Endothelial cell of umbilical vein (primary cell): ENCODE measurements around the gene MAL. TPM values are rescaled to one million over a fixed set of nuclear protein-coding genes. Genes with fewer than 3 reads are reported as not detected.

Experiments used
- BruUV-seq: library from RNA; stranded (reverse); fragments of 400-500 nt; replicated peaks from 2 replicates; lab custom pipeline; 2021; lab: Mats Ljungman, UMichigan
- CTCF ChIA-PET: fragments of 300-600, 350-600 bp; sonication (Branson Sonifier 250); formaldehyde crosslinking; loops from one replicate; lab custom pipeline; 2021; ENCODE audit warnings: antibody characterized with exemption, inconsistent platforms; lab: Charles Lee
- POLR2A ChIA-PET: fragments of 300-600, 350-600 bp; sonication (Branson Sonifier 250); formaldehyde crosslinking; loops from one replicate; lab custom pipeline; 2021; ENCODE audit warnings: antibody characterized with exemption, inconsistent platforms; lab: Charles Lee
- DNase-seq: peaks from one replicate; pipeline ENCODE4 v3.0.0-alpha.2; 2011; ENCODE audit warnings: low read depth, low spot score
- FAIRE-seq: peaks from 2 replicates; lab custom pipeline; 2011; peaks lifted over from hg19 to GRCh38; lab: Jason Lieb, UNC
- H2AFZ ChIP-seq: 2 replicates; pipeline ENCODE4 v1.6.0; 2012; ENCODE audit warnings: low read depth, low read length, control low read depth, inconsistent platforms
- H3K27ac ChIP-seq: 2 replicates; pipeline ENCODE4 v1.5.1; 2011; ENCODE audit warnings: low read depth, mild to moderate bottlenecking, control low read depth, low read length, moderate library complexity; ENCODE audit not compliant: insufficient read depth
- H3K27me3 ChIP-seq, 2 experiments: 2 replicates each; pipeline versions ENCODE4 v1.6.0 to v1.6.1; 2011; ENCODE audit warnings: low read length in 2 of 2, mixed read lengths in 1 of 2; ENCODE audit not compliant: control insufficient read depth in 2 of 2, insufficient read depth in 2 of 2
- H3K36me3 ChIP-seq, 2 experiments: 2 replicates in 1 of 2; 3 replicates in 1 of 2; pipeline ENCODE4 v1.5.1; 2011; ENCODE audit warnings: low read length in 2 of 2, mild to moderate bottlenecking in 1 of 2, moderate library complexity in 1 of 2; ENCODE audit not compliant: control insufficient read depth in 2 of 2, insufficient read depth in 2 of 2; ENCODE audit errors: extremely low read depth in 1 of 2
- H3K4me1 ChIP-seq: 3 replicates; pipeline ENCODE4 v1.5.1; 2011; ENCODE audit warnings: mild to moderate bottlenecking, low read length; ENCODE audit not compliant: control insufficient read depth, insufficient read depth; ENCODE audit errors: extremely low read depth
- H3K4me2 ChIP-seq: 2 replicates; pipeline ENCODE4 v1.6.1; 2011; ENCODE audit warnings: low read length, control low read depth, mixed read lengths; ENCODE audit not compliant: insufficient read depth
- H3K4me3 ChIP-seq, 3 experiments: fragments of 200-600 bp in 1 of 3; sonication (generic), shearing (Covaris generic) in 1 of 3; replicated peaks in 1 of 3; 2 replicates each; pipeline ENCODE4 v1.5.1; 2011 to 2016; ENCODE audit warnings: control low read depth in 3 of 3, low read length in 3 of 3, mild to moderate bottlenecking in 2 of 3, inconsistent platforms in 1 of 3, low read depth in 1 of 3, moderate library complexity in 1 of 3; ENCODE audit not compliant: insufficient read depth in 1 of 3
- H3K79me2 ChIP-seq: 2 replicates; pipeline ENCODE4 v1.6.0; 2012; ENCODE audit warnings: low read length, inconsistent platforms; ENCODE audit not compliant: control insufficient read depth, insufficient read depth
- H3K9ac ChIP-seq: replicated peaks from 2 replicates; pipeline ENCODE3; 2011; ENCODE audit warnings: low read length, control low read depth; ENCODE audit not compliant: insufficient read depth; ENCODE audit errors: extremely low read depth
- H3K9me1 ChIP-seq: replicated peaks from 3 replicates; pipeline ENCODE4 v1.6.0; 2011; ENCODE audit warnings: mild to moderate bottlenecking, low read length; ENCODE audit not compliant: control insufficient read depth, insufficient read depth; ENCODE audit errors: extremely low read depth
- H3K9me3 ChIP-seq: replicated peaks from 2 replicates; pipeline ENCODE4 v1.5.1; 2012; ENCODE audit warnings: low read length, inconsistent platforms; ENCODE audit not compliant: control insufficient read depth, insufficient read depth
- H4K20me1 ChIP-seq: replicated peaks from 2 replicates; pipeline ENCODE3; 2011; ENCODE audit warnings: mild to moderate bottlenecking, low read length; ENCODE audit not compliant: control insufficient read depth, insufficient read depth; ENCODE audit errors: extremely low read depth
- CTCF ChIP-seq, 2 donors: IDR thresholded peaks; 1 replicate in 1 of 2; 2 replicates in 1 of 2; pipeline ENCODE4 v1.5.1; 2011; ENCODE audit warnings: low read length in 2 of 2, mild to moderate bottlenecking in 2 of 2, moderate library complexity in 2 of 2, control low read depth in 1 of 2, inconsistent platforms in 1 of 2, low read depth in 1 of 2; ENCODE audit not compliant: insufficient read depth in 1 of 2; ENCODE audit errors: extremely low read depth in 1 of 2
- EZH2 ChIP-seq: IDR thresholded peaks from 2 replicates; pipeline ENCODE4 v1.6.1; 2012; ENCODE audit warnings: borderline replicate concordance, low read depth, mild to moderate bottlenecking, moderate library complexity, low read length, inconsistent platforms; ENCODE audit not compliant: severe bottlenecking
- FOS ChIP-seq: IDR thresholded peaks from 2 replicates; pipeline ENCODE4 v1.6.1; 2011; ENCODE audit warnings: mild to moderate bottlenecking, low read length, moderate library complexity, borderline replicate concordance; ENCODE audit not compliant: insufficient read depth
- GATA2 ChIP-seq: IDR thresholded peaks from 2 replicates; pipeline ENCODE4 v1.7.0; 2011; ENCODE audit warnings: low read depth, mild to moderate bottlenecking, moderate library complexity, mixed read lengths, low read length; ENCODE audit not compliant: insufficient read length, insufficient read depth
- JUN ChIP-seq: IDR thresholded peaks from 2 replicates; pipeline ENCODE4 v1.6.1; 2011; ENCODE audit warnings: borderline replicate concordance, low read depth; ENCODE audit not compliant: insufficient read length, insufficient read depth
- MAX ChIP-seq: IDR thresholded peaks from 2 replicates; pipeline ENCODE4 v1.6.1; 2011; ENCODE audit not compliant: insufficient read depth, insufficient read length
- MYC ChIP-seq: IDR thresholded peaks from one replicate; pipeline ENCODE4 v1.6.1; 2011; ENCODE audit warnings: mild to moderate bottlenecking, low read depth, low read length
- POLR2A ChIP-seq: IDR thresholded peaks from 2 replicates; pipeline ENCODE4 v1.6.1; 2012; ENCODE audit warnings: low read depth, mild to moderate bottlenecking, control low read depth, low read length
- POLR2AphosphoS5 ChIP-seq: IDR thresholded peaks from 2 replicates; pipeline ENCODE4 v1.6.1; 2012; ENCODE audit warnings: low read depth, mild to moderate bottlenecking, control low read depth, low read length, moderate library complexity; ENCODE audit not compliant: insufficient read depth
- dilution Hi-C: fragments of 300-500 bp; cut with MboI; formaldehyde crosslinking; loops from one replicate; pipeline ENCODE4 v1.15.0; 2019; ENCODE audit warnings: low sequenced_read_pairs; ENCODE audit not compliant: extremely low pct_ligation_motif_present
- intact Hi-C: fragments of 100-400 bp; cut with micrococcal nuclease; formaldehyde crosslinking; loops from one replicate; pipeline ENCODE4 v1.10.0; 2022
- polyA plus RNA-seq, 4 experiments: library from polyadenylated mRNA; depleted of rRNA in 3 of 4; stranded (reverse) in 3 of 4; unstranded in 1 of 4; fragments of >200 nt; gene quantifications; 2 replicates each; pipeline versions ENCODE4 v1.2.1 to v1.2.3, GENCODE V29; 2011 to 2012; ENCODE audit warnings: missing spikeins in 1 of 4
- total RNA-seq: library from RNA; stranded (reverse); gene quantifications from 2 replicates; pipeline ENCODE4 v1.2.3, GENCODE V29; 2021

The MAL gene
- total and polyA plus RNA-seq, 2 donors (not counting 3 experiments of a cell fraction or from before 2014, with no cell fraction given), result not detected

- ChIA-PET CTCF (no interaction called here), POLR2A (no interaction called here)
- no peak overlapping the region for H3K4me2 ChIP-seq
- no peaks in the 10 kb centered on the region for H3K9me1 ChIP-seq
- H3K9me3 ChIP-seq, result no peaks in the 10 kb centered on the region
- no peak overlapping the region for H2AFZ ChIP-seq
- no peaks in the 10 kb centered on the region for H3K36me3 ChIP-seq
- no peaks in the 10 kb centered on the region for H3K79me2 ChIP-seq
- TF ChIP-seq CTCF (IDR thresholded peaks at IDR 0.05; ENCODE audit: extremely low read depth in 1 of 2, insufficient read depth in 1 of 2, low read depth in 1 of 2, low read length in 2 of 2), result no peak
- no peak for TF ChIP-seq GATA2
- TF ChIP-seq JUN, result no peak
- TF ChIP-seq POLR2AphosphoS5, result no peak
- TF ChIP-seq POLR2A, result no peak
- TF ChIP-seq FOS, result no peak
- no peak for TF ChIP-seq MAX
- no peak for TF ChIP-seq EZH2
- no peak for TF ChIP-seq MYC
- H3K4me1 ChIP-seq, result no peaks in the 10 kb centered on the region
- H4K20me1 ChIP-seq, result no peaks in the 10 kb centered on the region
- FAIRE-seq (no peak), DNase-seq (no peak)
- no peak overlapping the region for H3K9ac ChIP-seq
- BruUV-seq, result no TSS peak
- dilution Hi-C loops, result no loop called here
- no peak overlapping the region for H3K27ac ChIP-seq
- no peak overlapping the region for H3K4me3 ChIP-seq
- intact Hi-C loops, result no loop called here
- no peaks in the 10 kb centered on the region for H3K27me3 ChIP-seq
Measured at GRCh38 chr2:95010718-95011117, 14.8 kb upstream of the MAL start.
